Prostate gland (tissue), 2 donors: ENCODE measurements around the gene CTPS1. TPM values are rescaled to one million over a fixed set of nuclear protein-coding genes. Genes with fewer than 3 reads are reported as not detected.

Experiments used
- DNase-seq: peaks from one replicate; pipeline ENCODE4 v3.0.0-alpha.2; 2019; ENCODE audit warnings: low spot score
- H3K27ac ChIP-seq, 2 donors: fragments of 200-600 bp; sonication (generic); 2 replicates each; pipeline ENCODE4 v1.5.1; 2017 to 2019
- H3K27me3 ChIP-seq: fragments of 200-600 bp; sonication (generic); replicated peaks from 2 replicates; pipeline ENCODE4 v1.5.1; 2019; ENCODE audit not compliant: insufficient read depth
- H3K36me3 ChIP-seq, 2 donors: fragments of 200-600 bp; sonication (generic); 1 replicate in 1 of 2; 2 replicates in 1 of 2; pipeline versions ENCODE4 v1.5.1 to v1.8.1; 2017 to 2019
- H3K4me1 ChIP-seq: fragments of 200-600 bp; sonication (generic); replicated peaks from 2 replicates; pipeline ENCODE4 v1.5.1; 2019
- H3K4me3 ChIP-seq, 2 donors: fragments of 200-600 bp; sonication (generic); 2 replicates each; pipeline ENCODE4 v1.5.1; 2017 to 2019
- H3K9me3 ChIP-seq: fragments of 200-600 bp; sonication (generic); 2 replicates; pipeline ENCODE4 v1.5.1; 2017
- CTCF ChIP-seq, 4 experiments: fragments of 200-600 bp in 2 of 4; fragments of 450-650 bp in 2 of 4; sonication (generic) in 2 of 4; IDR thresholded peaks; 1 replicate in 3 of 4; 2 replicates in 1 of 4; pipeline ENCODE4 v1.5.1; 2016 to 2019; ENCODE audit warnings: antibody characterized with exemption in 4 of 4, mild to moderate bottlenecking in 2 of 4, moderate library complexity in 2 of 4
- POLR2A ChIP-seq: fragments of 450-650 bp; IDR thresholded peaks from one replicate; pipeline ENCODE4 v1.6.1; 2016; ENCODE audit warnings: antibody characterized with exemption, mild to moderate bottlenecking
- POLR2AphosphoS5 ChIP-seq: sonication (generic); formaldehyde crosslinking; IDR thresholded peaks from one replicate; pipeline ENCODE4 v1.6.1; 2017; ENCODE audit warnings: antibody characterized with exemption
- WGBS: methylation state at CpG from one replicate; pipeline ENCODE4 v1.1.5; 2018; 5-methylcytosine and 5-hydroxymethylcytosine counted together
- intact Hi-C: fragments of 100-400 bp; cut with DNase I; formaldehyde crosslinking; loops from one replicate; pipeline ENCODE4 v1.14.2; 2022
- total RNA-seq, 2 donors: library from RNA; depleted of rRNA; stranded (reverse); fragments of >200 nt; gene quantifications; one replicate each; pipeline ENCODE4 v1.1.0, GENCODE V29; 2016

CTPS1 gene
- total RNA-seq, 2 donors from 2014 or later: 8.9 to 56.5 TPM

GRCh38 chr1:40945491-40945973, 34.0 kb upstream of the CTPS1 start:
- WGBS: 8% methylated on average over 2 of the region's 2 CpGs
- Histone ChIP-seq H3K36me3 (no peaks in the 10 kb centered on the region), H3K4me3 (no peak overlapping the region), H3K4me1 (peaks cover 7% of the 10 kb centered on the region), H3K27ac (peak overlapping the region; percentile 75 to 76), H3K9me3 (no peaks in the 10 kb centered on the region), H3K27me3 (no peaks in the 10 kb centered on the region)
- no peak for DNase-seq
- no peak for TF ChIP-seq CTCF (IDR thresholded peaks at IDR 0.05)
- no peak for TF ChIP-seq POLR2A
- TF ChIP-seq POLR2AphosphoS5: no peak
- intact Hi-C loops: no loop called here

GRCh38 chr1:40948741-40949443, 30.6 kb upstream of the CTPS1 start:
- Histone ChIP-seq H3K36me3 (no peaks in the 10 kb centered on the region), H3K4me1 (peaks cover 6% of the 10 kb centered on the region), H3K27me3 (no peaks in the 10 kb centered on the region), H3K4me3 (no peak overlapping the region), H3K9me3 (no peaks in the 10 kb centered on the region), H3K27ac (no peak overlapping the region)
- WGBS: 56% methylated on average over 9 of the region's 9 CpGs
- DNase-seq: peak; percentile 49
- intact Hi-C loops: no loop called here
- peak; percentile 14 for TF ChIP-seq POLR2AphosphoS5
- TF ChIP-seq CTCF (IDR thresholded peaks at IDR 0.05): peak; percentile 34 to 80 (median 55)
- TF ChIP-seq POLR2A: no peak

- Histone ChIP-seq H3K9me3 (no peaks in the 10 kb centered on the region), H3K36me3 (no peaks in the 10 kb centered on the region), H3K4me3 (no peak overlapping the region), H3K4me1 (no peaks in the 10 kb centered on the region), H3K27ac (no peak overlapping the region), H3K27me3 (no peaks in the 10 kb centered on the region)
- 93% methylated on average over 6 of the region's 6 CpGs for WGBS
- DNase-seq: no peak
- no peak for TF ChIP-seq POLR2A
- TF ChIP-seq POLR2AphosphoS5: no peak
- no peak for TF ChIP-seq CTCF (IDR thresholded peaks at IDR 0.05)
- intact Hi-C loops: no loop called here
These were observed 29.9 kb upstream of the CTPS1 start for GRCh38 chr1:40949563-40949962.

- no peaks in the 10 kb centered on the region for H3K27me3 ChIP-seq
- peak; percentile 89 to 97 (median 95) for TF ChIP-seq CTCF (IDR thresholded peaks at IDR 0.05)
- TF ChIP-seq POLR2A: no peak
- peak; percentile 52 for TF ChIP-seq POLR2AphosphoS5
- H3K9me3 ChIP-seq: no peaks in the 10 kb centered on the region
- DNase-seq: peak; percentile 79
- no peak overlapping the region for H3K27ac ChIP-seq
- no peaks in the 10 kb centered on the region for H3K36me3 ChIP-seq
- intact Hi-C loops: loop anchor here (2.0 to 5.0 kb wide), 3 partner anchors 103 to 340 kb away; partner anchors contain the start of gene KCNQ4
- H3K4me3 ChIP-seq: no peak overlapping the region
- no peaks in the 10 kb centered on the region for H3K4me1 ChIP-seq
- 18% methylated on average over 17 of the region's 17 CpGs for WGBS
These were observed 27.4 kb upstream of the CTPS1 start for GRCh38 chr1:40951943-40952743.
